Effector CD4-positive, alpha-beta T cell (primary cell): ENCODE results near the gene SLC22A6. TPM values are rescaled to one million over a fixed set of nuclear protein-coding genes. Genes with fewer than 3 reads are reported as not detected.

ENCODE experiments used
- DNase-seq: peaks from one replicate; pipeline ENCODE4 v3.0.0-alpha.2; 2020
- total RNA-seq: gene quantifications from one replicate; lab custom pipeline; 2026; lab: John Stamatoyannopoulos, UW

The SLC22A6 gene
- not detected for total RNA-seq

- DNase-seq, result no peak
Measured at GRCh38 chr11:62984451-62984991, at the start of gene SLC22A6. Gene SLC22A6, minus strand, starts transcription at chr11:62984967. Its CDS starts 277 bp downstream, at chr11:62984690.

- no peak for DNase-seq
Measured at GRCh38 chr11:63032457-63032856, 47.7 kb upstream of the SLC22A6 start.

- DNase-seq, result peak; percentile 80
Measured at GRCh38 chr11:63023841-63024648, 39.3 kb upstream of the SLC22A6 start.

DNA sequence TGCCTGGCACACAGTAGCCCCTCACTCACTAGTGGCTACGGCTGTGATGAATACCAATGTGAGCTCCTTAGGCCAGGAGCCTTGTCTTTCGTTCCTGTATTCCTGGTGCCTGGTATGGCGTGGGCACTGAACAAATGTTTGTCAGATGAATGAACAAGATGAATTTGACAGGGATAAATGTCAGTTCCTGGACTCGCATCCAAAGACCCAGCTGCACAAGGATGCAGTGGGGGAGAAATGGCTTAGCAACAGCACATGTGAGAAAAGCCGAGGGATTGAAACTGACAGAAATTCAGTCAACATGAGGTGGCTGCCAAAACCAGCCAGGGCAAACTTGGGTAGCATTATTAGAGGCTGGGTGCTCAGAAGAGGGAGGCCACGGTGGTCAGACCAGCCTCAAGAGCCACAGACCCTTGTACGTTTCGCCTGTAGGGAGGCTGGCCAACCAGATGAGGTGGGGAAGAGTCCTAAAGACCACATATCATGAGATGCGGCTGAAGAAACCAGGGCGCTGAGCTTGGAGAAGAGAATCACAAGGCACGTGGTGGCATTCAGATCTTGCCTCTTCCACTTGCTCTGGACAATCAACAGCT lies 38.6 kb upstream of the SLC22A6 start:
- DNase-seq, result no peak

- no peak for DNase-seq
Measured at GRCh38 chr11:63022441-63022840, 37.7 kb upstream of the SLC22A6 start.

DNA sequence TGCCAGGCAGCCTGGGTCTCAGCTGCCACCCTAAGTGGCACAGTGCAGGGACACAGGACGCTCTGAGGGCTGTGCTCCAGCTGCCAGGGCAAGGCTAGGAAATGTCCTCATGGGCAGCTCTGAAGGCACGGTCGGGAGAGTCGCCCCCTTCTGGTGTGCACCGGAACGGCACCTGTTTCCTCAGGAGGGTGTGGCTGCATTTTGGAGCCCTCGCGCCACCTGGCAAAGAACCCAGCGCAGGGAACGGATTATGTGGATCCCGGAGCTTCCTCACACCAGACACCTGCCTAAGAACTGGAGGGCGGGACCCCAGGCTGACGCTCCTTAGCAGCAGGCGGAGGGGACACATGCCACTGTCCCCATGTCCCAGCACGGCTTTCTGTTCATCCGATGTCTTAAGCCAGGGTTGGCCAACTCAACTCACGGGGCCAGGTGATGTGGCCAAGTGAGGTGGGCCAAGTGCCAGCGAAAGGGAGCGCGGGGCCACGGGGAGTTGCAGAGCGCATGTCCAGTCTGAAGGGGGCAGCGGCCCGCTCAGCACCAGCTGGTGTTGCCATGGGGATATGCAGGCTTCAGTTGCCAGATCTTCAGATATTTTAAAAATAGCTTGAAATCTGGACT lies 36.0 kb upstream of the SLC22A6 start:
- DNase-seq, result no peak

- DNase-seq, result no peak
Measured at GRCh38 chr11:63019506-63019905, 34.7 kb upstream of the SLC22A6 start.

GRCh38 chr11:63017306-63017974 lies 32.7 kb upstream of the SLC22A6 start:
- no peak for DNase-seq

GRCh38 chr11:63015521-63016215 lies 30.9 kb upstream of the SLC22A6 start, which contains the start of gene SLC22A8:
Gene SLC22A8, minus strand, starts transcription at chr11:63015841. Its CDS starts 883 bp downstream, at chr11:63014958.
- DNase-seq, result no peak

DNA sequence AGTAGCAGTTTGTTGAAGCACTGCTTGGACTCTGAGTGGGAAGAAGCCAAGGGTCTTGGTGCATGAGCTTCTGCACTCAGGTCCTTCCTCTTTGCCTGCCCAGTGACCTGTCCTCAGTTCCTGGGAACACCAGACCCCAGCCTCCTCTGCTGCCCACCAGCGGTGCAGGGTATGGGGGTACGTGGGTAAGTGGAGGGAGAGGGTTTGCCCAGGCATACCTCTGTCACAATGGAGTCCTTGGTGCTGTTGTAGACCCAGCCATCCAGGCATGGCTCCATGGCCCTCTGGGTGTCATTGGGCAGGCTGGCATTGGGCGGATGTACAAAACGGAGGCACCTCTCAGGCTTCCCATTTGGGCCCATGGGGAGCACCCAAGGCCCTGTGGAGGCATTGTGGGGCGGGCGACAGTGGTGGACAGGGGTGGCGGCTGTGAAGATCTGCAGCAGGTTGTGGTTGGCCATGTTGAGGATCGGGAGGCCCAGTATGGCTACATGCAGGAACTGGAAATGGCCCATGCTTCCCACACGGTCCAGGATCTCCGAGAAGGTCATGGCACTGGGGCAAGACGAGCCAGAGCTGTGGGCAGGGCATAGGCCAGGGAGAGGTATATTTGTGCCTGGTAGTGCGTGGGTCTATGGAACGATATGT lies 29.8 kb upstream of the SLC22A6 start:
- no peak for DNase-seq

- no peak for DNase-seq
Measured at GRCh38 chr11:63012839-63013238, 28.1 kb upstream of the SLC22A6 start.

DNA sequence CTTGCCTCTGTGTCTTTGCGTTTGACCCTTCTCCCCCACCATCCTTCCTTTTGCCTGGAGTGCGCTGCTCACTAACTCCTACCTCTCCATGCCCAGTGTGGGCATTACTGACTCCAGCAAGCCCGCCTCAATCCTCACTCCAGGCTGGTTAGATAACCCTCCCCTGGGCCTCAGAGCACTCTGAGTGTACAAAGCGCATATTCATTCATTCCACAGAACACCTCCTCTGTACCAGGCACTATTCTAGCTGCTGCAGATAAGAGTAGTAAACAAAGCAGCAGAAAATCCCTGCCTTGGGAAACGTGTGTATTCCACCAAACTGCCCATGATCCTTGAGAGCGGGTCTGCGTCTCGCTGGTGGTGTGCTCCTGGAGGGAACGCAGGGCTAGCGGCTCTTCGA lies 27.7 kb upstream of the SLC22A6 start:
- no peak for DNase-seq

DNA sequence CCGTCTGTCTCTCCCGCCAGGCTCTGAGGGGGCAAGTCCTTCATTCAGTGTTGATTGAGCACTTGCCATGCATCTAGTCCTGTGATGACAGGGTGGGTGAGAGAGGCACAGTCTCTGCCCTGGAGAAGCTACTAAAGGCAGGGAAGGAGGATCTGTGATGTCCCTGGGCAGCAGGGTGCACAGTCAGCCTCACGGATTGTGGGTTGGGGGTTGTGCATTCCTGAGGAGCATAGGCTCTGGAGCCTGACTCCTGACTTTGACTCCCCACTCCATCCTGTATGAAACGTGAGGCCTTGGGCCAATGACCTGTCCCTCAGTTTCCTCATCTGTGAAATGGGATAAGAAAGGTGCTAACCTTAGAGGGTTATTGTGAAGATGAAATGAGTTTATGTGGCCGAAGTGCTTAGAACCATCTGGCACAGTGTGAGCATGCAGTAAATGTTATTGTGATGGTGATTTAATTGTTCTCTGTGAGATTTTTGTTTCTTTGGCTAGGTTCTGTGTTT lies 26.2 kb upstream of the SLC22A6 start:
- no peak for DNase-seq

- no peak for DNase-seq
Measured at GRCh38 chr11:63007920-63008319, 23.2 kb upstream of the SLC22A6 start.

GRCh38 chr11:63001456-63001855 lies 16.7 kb upstream of the SLC22A6 start:
- no peak for DNase-seq

DNA sequence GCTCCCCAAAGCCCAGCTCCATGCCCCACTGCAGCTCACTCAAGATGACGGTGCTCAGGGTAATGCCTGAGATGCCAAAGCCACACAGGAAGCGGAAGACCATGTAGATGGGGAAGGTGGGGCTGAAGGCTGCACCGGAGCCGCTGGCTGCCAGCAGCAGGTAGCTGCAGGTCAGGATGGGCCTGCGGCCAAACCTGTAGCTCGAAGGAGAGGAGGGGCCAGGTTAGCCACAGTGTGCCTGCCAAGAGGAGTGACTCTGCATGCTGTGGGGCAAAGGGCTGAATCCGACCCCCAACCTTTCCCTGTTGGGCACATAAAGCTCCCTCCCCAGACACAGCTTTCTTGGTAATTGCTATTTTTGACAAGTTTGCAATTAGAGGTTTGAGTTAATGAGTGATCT lies 14.9 kb upstream of the SLC22A6 start:
- DNase-seq, result no peak

GRCh38 chr11:62999156-62999555 lies 14.4 kb upstream of the SLC22A6 start:
- DNase-seq, result no peak

GRCh38 chr11:62996271-62996670 lies 11.5 kb upstream of the SLC22A6 start:
- DNase-seq, result no peak

GRCh38 chr11:62994775-62995174 lies 10.0 kb upstream of the SLC22A6 start:
- DNase-seq, result no peak

GRCh38 chr11:62988276-62988675 lies 3.5 kb upstream of the SLC22A6 start:
- no peak for DNase-seq

- DNase-seq, result no peak
Measured at GRCh38 chr11:62985041-62985750, 429 bp upstream of the SLC22A6 start.
